ENCODE measurements around the gene GBF1.

Gene GBF1

DNA sequence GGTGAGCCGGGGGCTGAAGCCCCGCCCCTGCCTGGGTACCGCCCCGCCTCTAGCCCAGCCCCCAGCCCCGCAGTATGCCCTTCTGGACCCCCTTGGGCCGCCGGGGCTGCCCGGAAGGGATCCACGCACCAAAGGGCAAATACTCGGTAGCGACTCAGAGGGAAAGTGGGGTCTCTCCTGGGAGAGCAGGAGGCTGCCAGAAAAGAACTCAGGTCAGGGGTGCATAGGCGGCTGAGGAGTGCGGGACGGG is 176.1 kb downstream of the GBF1 start:
- H3K4me3 ChIP-seq (ENCODE audit: control insufficient read depth, low read depth, low read length) = peak overlapping the region; percentile 81
- no peak for DNase-seq (ENCODE audit: low read depth)
- TF ChIP-seq, protein P1, sequence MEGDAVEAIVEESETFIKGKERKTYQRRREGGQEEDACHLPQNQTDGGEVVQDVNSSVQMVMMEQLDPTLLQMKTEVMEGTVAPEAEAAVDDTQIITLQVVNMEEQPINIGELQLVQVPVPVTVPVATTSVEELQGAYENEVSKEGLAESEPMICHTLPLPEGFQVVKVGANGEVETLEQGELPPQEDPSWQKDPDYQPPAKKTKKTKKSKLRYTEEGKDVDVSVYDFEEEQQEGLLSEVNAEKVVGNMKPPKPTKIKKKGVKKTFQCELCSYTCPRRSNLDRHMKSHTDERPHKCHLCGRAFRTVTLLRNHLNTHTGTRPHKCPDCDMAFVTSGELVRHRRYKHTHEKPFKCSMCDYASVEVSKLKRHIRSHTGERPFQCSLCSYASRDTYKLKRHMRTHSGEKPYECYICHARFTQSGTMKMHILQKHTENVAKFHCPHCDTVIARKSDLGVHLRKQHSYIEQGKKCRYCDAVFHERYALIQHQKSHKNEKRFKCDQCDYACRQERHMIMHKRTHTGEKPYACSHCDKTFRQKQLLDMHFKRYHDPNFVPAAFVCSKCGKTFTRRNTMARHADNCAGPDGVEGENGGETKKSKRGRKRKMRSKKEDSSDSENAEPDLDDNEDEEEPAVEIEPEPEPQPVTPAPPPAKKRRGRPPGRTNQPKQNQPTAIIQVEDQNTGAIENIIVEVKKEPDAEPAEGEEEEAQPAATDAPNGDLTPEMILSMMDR (conservative IDR thresholded peaks at IDR 0.05; ENCODE audit: control insufficient read depth, insufficient read depth, low read depth, low read length) = no peak

DNA sequence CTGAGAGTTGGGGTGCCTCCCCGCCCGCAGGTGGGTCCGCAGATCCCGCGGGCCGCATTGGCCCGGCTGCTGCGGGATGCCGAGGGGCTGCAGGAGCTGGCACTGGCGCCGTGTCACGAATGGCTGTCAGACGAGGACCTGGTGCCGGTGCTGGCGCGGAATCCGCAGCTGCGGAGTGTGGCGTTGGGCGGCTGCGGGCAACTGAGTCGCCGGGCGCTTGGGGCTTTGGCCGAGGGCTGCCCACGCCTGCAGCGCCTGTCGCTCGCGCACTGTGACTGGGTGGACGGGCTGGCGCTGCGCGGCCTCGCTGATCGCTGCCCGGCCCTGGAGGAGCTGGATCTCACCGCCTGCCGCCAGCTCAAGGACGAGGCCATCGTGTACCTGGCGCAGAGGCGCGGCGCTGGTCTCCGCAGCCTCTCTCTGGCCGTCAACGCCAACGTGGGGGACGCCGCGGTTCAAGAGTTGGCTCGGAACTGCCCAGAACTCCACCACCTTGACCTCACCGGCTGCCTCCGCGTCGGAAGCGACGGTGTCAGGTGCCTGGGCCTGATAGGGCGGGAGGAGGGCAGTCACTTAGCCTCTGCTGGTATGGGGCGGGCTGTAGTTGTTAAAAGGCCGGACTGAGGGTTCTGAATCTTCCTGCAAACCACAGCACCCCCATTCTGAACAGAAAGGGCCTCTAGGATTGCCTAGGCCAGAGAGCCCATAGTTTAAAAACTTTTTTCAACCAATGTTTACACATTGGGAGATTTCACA is 176.6 kb downstream of the GBF1 start:
- H3K4me3 ChIP-seq (ENCODE audit: control insufficient read depth, low read depth, low read length) = peak overlapping the region; percentile 81
- no peak for DNase-seq (ENCODE audit: low read depth)
- TF ChIP-seq, protein P1 (conservative IDR thresholded peaks at IDR 0.05; ENCODE audit: control insufficient read depth, insufficient read depth, low read depth, low read length) = no peak

DNA sequence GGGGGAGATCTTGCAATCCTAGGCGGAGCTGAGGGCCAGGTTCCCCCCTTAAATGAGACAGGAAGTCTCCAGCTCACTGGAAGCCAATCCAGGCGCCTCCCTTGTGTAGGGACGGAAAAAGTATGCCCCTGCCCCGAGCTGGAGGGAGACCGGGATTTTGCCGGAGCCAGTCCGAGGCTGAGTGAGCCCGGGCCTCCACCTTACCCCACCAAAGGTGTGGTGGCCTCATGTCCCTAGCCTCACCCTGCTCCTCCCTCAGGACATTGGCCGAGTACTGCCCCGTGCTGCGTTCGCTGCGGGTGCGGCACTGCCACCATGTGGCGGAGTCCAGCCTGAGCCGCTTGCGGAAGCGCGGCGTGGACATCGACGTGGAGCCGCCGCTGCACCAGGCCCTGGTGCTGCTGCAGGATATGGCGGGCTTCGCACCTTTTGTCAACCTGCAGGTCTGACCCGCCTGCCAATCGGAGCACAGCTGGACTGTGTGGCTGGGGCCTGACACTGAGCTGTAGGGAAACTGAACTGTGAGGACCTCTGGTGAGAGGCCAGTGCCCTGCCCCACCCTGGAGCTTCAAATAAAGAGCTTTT is 177.3 kb downstream of the GBF1 start:
- TF ChIP-seq, protein P1 (conservative IDR thresholded peaks at IDR 0.05; ENCODE audit: control insufficient read depth, insufficient read depth, low read depth, low read length) = peak; percentile 69
- H3K4me3 ChIP-seq (ENCODE audit: control insufficient read depth, low read depth, low read length) = peak overlapping the region; percentile 81
- peak; percentile 69 for DNase-seq (ENCODE audit: low read depth)

DNA sequence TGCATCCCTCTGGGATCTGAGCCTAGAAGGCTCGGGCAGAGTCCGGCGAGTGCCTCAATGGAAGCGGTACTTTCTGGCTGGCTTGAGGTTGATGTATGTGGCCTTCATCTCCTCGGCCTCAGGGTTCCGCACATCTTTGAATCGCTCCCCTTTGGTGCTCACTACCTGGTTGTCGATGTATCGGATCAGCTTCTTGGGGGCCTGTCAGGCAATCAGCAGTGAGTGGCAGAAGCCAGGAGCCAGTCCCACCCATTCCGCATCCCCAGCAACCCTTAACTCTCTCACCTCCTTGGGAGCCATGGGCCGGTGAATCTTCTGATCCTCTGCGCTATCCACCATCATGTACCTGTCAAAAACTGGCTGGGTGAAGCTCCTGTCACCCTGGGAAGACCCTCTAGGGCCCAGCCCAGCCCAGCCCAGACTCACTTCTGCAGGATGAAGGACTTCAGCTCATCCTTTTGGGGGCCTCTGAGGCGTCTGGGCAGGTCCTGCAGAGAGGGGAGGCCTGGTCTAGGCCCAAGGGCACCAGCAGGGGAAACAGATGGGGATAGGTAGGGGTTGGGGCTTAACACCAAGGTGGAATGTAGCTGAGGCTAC is 178.1 kb downstream of the GBF1 start:
- no peak for DNase-seq (ENCODE audit: low read depth)
- TF ChIP-seq, protein P1 (conservative IDR thresholded peaks at IDR 0.05; ENCODE audit: control insufficient read depth, insufficient read depth, low read depth, low read length) = no peak
- no peak overlapping the region for H3K4me3 ChIP-seq (ENCODE audit: control insufficient read depth, low read depth, low read length)

DNA sequence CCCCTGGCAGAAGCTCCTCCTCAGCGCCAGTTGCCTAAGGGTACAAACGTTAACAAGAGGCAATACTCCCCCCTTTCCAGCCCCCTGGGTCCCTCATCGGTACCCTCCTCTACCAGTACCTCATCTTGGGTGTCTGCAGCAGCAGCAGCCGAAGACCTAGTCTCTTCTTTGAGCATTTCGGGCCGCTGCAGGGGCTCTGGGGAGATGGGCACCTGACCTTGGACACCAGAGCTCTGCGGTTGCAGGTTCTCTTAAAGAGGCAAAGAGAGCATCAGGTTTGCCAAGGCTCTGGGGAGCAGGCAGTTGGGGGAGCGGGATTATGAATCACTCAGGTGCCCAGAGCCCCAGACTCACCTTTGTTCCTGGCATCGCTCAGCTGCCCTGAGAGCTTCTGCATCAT is 178.8 kb downstream of the GBF1 start:
- TF ChIP-seq, protein P1 (conservative IDR thresholded peaks at IDR 0.05; ENCODE audit: control insufficient read depth, insufficient read depth, low read depth, low read length) = no peak
- no peak overlapping the region for H3K4me3 ChIP-seq (ENCODE audit: control insufficient read depth, low read depth, low read length)
- DNase-seq (ENCODE audit: low read depth) = no peak

DNA sequence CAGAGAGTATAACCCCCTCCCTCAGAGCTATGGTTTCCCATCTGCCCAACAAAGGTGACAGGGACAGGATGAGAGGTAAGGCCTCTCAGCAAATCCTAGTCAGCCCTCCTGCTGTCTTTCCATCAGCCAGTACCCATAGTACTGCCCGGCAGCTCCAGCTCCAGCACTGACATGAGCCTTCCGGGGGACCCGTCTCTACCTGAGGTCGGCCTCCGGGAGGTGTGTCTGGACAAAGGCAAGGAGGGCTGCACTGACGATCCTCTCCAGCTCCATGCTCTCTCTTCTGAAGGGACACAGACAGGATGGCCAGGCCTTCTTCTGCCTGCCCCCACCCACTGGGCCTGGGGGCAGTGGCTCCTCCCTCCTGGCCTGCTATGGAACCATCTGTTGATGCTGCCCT is 179.6 kb downstream of the GBF1 start:
- H3K4me3 ChIP-seq (ENCODE audit: control insufficient read depth, low read depth, low read length) = no peak overlapping the region
- no peak for DNase-seq (ENCODE audit: low read depth)
- TF ChIP-seq, protein P1 (conservative IDR thresholded peaks at IDR 0.05; ENCODE audit: control insufficient read depth, insufficient read depth, low read depth, low read length) = no peak
